Heart right ventricle (tissue), 16 donors: Measurements from ENCODE around the gene MCOLN3. TPM values are rescaled to one million over a fixed set of nuclear protein-coding genes. Genes with fewer than 3 reads are reported as not detected.
A peak's percentile ranks its signal among the peaks of the same experiment; 100 is the strongest.

Experiments used
- ATAC-seq, 8 donors: fragments of 200-7000 bp; cut with Tn5 transposase; one replicate each; pipeline ENCODE4 v1.9.1; 2020; ENCODE audit warnings: mild to moderate bottlenecking in 8 of 8, moderate library complexity in 8 of 8, moderate number of reproducible peaks in 1 of 8
- DNase-seq, 2 donors: peaks; one replicate each; pipeline ENCODE4 v3.0.0-alpha.2; 2020
- H3K27ac ChIP-seq, 10 donors: fragments of 200-600 bp; sonication (generic) in 2 of 10; one replicate each; pipeline versions ENCODE4 v1.5.0 to v1.8.0; 2020 to 2022; ENCODE audit warnings: mild to moderate bottlenecking in 3 of 10
- H3K27me3 ChIP-seq, 7 donors: fragments of 200-600 bp; one replicate each; pipeline ENCODE4 v1.8.0; 2021 to 2022; ENCODE audit warnings: mild to moderate bottlenecking in 2 of 7
- H3K36me3 ChIP-seq, 9 donors: fragments of 200-600 bp; sonication (generic) in 1 of 9; one replicate each; pipeline versions ENCODE4 v1.5.0 to v1.8.0; 2020 to 2022; ENCODE audit warnings: mild to moderate bottlenecking in 2 of 9
- H3K4me1 ChIP-seq, 9 donors: fragments of 200-600 bp; sonication (generic) in 1 of 9; one replicate each; pipeline versions ENCODE4 v1.5.0 to v1.8.0; 2020 to 2022; ENCODE audit warnings: mild to moderate bottlenecking in 4 of 9
- H3K4me3 ChIP-seq, 10 donors: fragments of 200-600 bp; sonication (generic) in 2 of 10; one replicate each; pipeline versions ENCODE4 v1.5.0 to v1.8.0; 2020 to 2022; ENCODE audit warnings: mild to moderate bottlenecking in 7 of 10, moderate library complexity in 2 of 10
- H3K9me3 ChIP-seq, 11 donors: fragments of 200-600 bp in 10 of 11; sonication (generic) in 2 of 11; one replicate each; pipeline versions ENCODE4 v1.5.0 to v1.8.0; 2013 to 2022; ENCODE audit warnings: mild to moderate bottlenecking in 2 of 11, control low read depth in 1 of 11, moderate library complexity in 1 of 11
- WGBS, 2 donors: extraction: QIAGEN DNeasy Blood & Tissue Kit; methylation state at CpG; one replicate each; pipeline ENCODE4 v1.1.7; 2013; ENCODE audit warnings: inconsistent platforms in 1 of 2; 5-methylcytosine and 5-hydroxymethylcytosine counted together
- intact Hi-C, 10 donors: fragments of 100-400 bp; cut with DNase I; formaldehyde crosslinking; loops; one replicate each; pipeline versions ENCODE4 v1.11.1 to v1.14.2; 2022
- polyA plus RNA-seq, 2 donors: library from polyadenylated mRNA; stranded (reverse); fragments of 200-250 nt; gene quantifications; one replicate each; pipeline ENCODE4 v1.2.3, GENCODE V29; 2013
- total RNA-seq, 10 donors: library from RNA; stranded (reverse); fragmentation: NEBNext Ultra II Directional in 3 of 10; extraction: Animal tissue kit (Norgen Biotek cat#: 25700) in 3 of 10; gene quantifications; one replicate each; pipeline versions ENCODE4 v1.2.1 to v1.2.4, GENCODE V29; 2021 to 2023
- TF ChIP-seq, protein P1 (sequence below), 9 donors: fragments of 200-600 bp; sonication (generic) in 2 of 9; IDR thresholded peaks; one replicate each; pipeline versions ENCODE4 v1.5.0 to v1.8.0; 2021 to 2022; ENCODE audit warnings: antibody characterized with exemption in 9 of 9, mild to moderate bottlenecking in 5 of 9, moderate library complexity in 1 of 9
- donor health status: Arrhythmogenic right ventricular cardiomyopathy.
- donor health status: ischemic (EF 13 %, LVEDD 7.1; RV severe dilation, severe dysfunction).
- donor health status: healthy with polysubstance abuse.
- donor health status: DM: no; HTN: yes; CAD: no.
- donor health status: DM: no; HTN: no; CAD: no.
- donor health status: ischemic (EF 25% LVEDD 6.9; RV normal size, moderate dysfunction).
- donor health status: ischemic (EF 25% LVEDD 5.7; RV mildly dilated, moderate dysfunction).
- donor health status: healthy.
- donor health status: DM: yes; HTN: yes; CAD: no.
- donor health status: Ischemic cardiomyopathy.
- donor health status: ischemic (EF 35%, LVEDD 5.7; RV mildly dilated, moderate dysfunction).
- donor health status: nonischemic (EF 11% LVEDD 7.7; RV severe dilation, severe dysfunction).
- donor health status: DM: yes; HTN: yes; CAD: no.
- donor health status: PGD.
- donor health status: ischemic (EF 29% LVEDD 5.4; RV normal size, mild dysfunction).
- donor health status: nonischemic (EF 23%, LVEDD 6.1; RV moderate dilation, normal function).

The MCOLN3 gene
- total and polyA plus RNA-seq, 12 donors = 0.13 to 2.7 (median 0.28) TPM; not detected in 1

DNA sequence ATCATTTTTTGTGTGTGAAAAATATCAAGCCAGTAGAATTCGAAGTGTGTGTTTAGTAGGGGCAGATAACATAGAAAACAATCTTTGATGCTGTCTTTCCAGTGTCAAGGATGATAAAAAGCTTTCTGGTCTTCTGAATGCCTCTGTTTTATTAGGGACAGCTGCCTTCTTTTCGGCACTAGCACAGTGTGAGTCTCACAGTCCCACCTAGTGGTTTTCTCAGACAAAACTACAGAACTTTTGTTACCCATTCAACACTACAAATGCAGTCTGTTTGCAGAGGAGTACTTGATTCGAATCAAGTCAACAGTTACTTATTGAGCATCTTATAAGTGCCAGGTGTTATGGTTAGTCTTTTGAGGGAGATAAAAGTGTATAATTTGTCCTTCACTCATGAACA, 30.6 kb upstream of the MCOLN3 start:
- no peaks in the 10 kb centered on the region for H3K4me1 ChIP-seq
- WGBS, 2 donors = 46 to 53% methylated on average over 3 of the region's 3 CpGs
- no peak overlapping the region for H3K27ac ChIP-seq
- TF ChIP-seq, protein P1, sequence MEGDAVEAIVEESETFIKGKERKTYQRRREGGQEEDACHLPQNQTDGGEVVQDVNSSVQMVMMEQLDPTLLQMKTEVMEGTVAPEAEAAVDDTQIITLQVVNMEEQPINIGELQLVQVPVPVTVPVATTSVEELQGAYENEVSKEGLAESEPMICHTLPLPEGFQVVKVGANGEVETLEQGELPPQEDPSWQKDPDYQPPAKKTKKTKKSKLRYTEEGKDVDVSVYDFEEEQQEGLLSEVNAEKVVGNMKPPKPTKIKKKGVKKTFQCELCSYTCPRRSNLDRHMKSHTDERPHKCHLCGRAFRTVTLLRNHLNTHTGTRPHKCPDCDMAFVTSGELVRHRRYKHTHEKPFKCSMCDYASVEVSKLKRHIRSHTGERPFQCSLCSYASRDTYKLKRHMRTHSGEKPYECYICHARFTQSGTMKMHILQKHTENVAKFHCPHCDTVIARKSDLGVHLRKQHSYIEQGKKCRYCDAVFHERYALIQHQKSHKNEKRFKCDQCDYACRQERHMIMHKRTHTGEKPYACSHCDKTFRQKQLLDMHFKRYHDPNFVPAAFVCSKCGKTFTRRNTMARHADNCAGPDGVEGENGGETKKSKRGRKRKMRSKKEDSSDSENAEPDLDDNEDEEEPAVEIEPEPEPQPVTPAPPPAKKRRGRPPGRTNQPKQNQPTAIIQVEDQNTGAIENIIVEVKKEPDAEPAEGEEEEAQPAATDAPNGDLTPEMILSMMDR (IDR thresholded peaks at IDR 0.05) = peak in 2 of 9 donors; percentile 21 to 36
- H3K27me3 ChIP-seq = no peaks in the 10 kb centered on the region
- ATAC-seq = no peak
- no peaks in the 10 kb centered on the region for H3K36me3 ChIP-seq
- no peak for DNase-seq
- intact Hi-C loops = loop anchor here in 2 of 10 donors (10.0 kb wide), 1 partner anchor 134 kb away; no protein-coding TSS in a partner anchor
- H3K4me3 ChIP-seq = no peak overlapping the region
- H3K9me3 ChIP-seq = peaks cover 0 to 18% (median 0%) of the 10 kb centered on the region in 11 donors

DNA sequence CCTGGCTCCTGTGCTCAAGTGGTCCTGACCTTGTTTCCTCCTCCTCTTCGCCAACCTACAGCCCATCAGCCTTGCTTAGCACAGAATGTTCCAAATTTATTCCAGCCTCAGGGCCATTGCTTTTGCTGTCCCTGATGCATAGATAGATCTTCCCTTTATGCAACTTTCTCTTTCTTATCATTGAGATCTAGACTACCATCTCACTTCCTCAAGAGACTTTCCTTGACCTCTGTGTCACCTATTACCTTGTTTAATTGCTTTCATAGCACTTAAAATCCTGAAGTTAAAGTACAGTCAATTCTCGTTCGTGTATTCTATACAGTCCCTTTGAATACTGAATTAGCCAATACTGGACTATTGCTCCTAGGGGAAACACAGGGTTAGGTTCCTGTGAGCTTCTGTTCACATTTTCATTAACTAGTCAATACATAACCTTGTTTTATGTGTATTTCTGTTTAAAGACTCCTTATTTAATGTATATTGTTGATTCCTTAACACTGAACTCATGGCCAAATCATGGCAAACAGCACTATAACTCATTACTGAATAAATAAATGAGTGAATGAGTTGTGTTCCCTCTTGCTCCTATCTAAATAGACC, 26.2 kb upstream of the MCOLN3 start:
- 89 to 90% methylated on average over 3 of the region's 3 CpGs for WGBS, 2 donors
- H3K4me1 ChIP-seq = no peaks in the 10 kb centered on the region
- DNase-seq (no peak), ATAC-seq (no peak)
- H3K27me3 ChIP-seq = no peaks in the 10 kb centered on the region
- H3K4me3 ChIP-seq = no peak overlapping the region
- no peak overlapping the region for H3K27ac ChIP-seq
- intact Hi-C loops = loop anchor here in 2 of 10 donors (10.0 kb wide), 1 partner anchor 130 kb away; no protein-coding TSS in a partner anchor
- TF ChIP-seq, protein P1 (IDR thresholded peaks at IDR 0.05) = no peak
- H3K36me3 ChIP-seq = no peaks in the 10 kb centered on the region
- H3K9me3 ChIP-seq = peaks cover 0 to 18% (median 0%) of the 10 kb centered on the region in 11 donors

DNA sequence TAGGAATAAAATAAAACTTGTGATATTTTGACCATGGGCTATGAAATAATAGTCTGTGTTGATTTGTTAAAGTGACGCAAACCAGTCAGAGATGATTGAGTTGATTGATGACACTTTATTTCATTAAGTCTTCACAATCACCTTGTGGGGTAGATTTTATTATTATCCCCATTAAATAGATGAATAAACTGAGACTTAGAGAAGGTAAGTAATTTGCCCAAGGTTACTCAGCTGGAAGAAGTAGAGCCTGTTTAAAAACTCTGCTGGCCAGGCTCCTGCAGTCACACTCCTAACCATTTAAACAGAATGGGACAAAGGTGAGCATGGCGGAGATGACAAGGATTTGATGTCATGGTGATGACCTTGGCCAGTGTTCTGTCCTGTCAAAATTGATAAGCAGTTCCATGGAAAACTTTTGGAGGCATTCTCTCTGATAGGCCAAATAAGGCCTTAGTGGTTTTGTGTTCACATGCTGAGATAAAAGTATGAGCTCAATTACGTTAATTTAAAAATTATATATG, 22.7 kb upstream of the MCOLN3 start:
- 87 to 94% methylated on average over 3 of the region's 3 CpGs for WGBS, 2 donors
- ATAC-seq = no peak
- TF ChIP-seq, protein P1 (IDR thresholded peaks at IDR 0.05) = no peak

DNA sequence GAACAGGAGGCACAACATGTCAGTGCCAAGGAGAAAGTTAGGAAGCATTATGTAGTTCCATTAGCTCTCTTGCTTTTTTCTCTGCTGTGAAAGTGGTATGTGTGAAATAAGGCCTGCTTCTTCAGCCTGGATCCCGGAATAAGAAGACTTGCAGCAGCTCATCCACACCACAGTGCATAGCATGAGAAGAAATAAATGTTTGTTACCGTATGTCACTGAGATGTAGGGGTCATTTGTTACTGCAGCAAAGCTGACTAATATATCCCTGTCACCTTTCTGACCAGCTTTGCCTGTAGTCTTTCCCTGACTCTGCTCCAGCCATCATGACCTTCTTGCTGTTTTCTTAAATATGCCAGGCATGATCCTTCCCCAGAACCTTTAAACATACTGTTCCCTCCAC, 20.5 kb upstream of the MCOLN3 start:
- ATAC-seq (no peak), DNase-seq (no peak)
- H3K27me3 ChIP-seq = no peaks in the 10 kb centered on the region
- WGBS, 2 donors = 91 to 94% methylated on average over 2 of the region's 2 CpGs
- TF ChIP-seq, protein P1 (IDR thresholded peaks at IDR 0.05) = no peak
- H3K27ac ChIP-seq = no peak overlapping the region
- H3K9me3 ChIP-seq = no peaks in the 10 kb centered on the region
- no peak overlapping the region for H3K4me3 ChIP-seq
- H3K36me3 ChIP-seq = no peaks in the 10 kb centered on the region
- no peaks in the 10 kb centered on the region for H3K4me1 ChIP-seq
- intact Hi-C loops = loop anchor here in 2 of 10 donors (10.0 kb wide), 1 partner anchor 124 kb away; no protein-coding TSS in a partner anchor

More for the DNA sequence above, 22.7 kb upstream of the MCOLN3 start:
- Histone ChIP-seq H3K36me3 (no peaks in the 10 kb centered on the region), H3K27ac (no peak overlapping the region), H3K4me3 (no peak overlapping the region), H3K9me3 (peaks cover 0 to 10% (median 0%) of the 10 kb centered on the region in 11 donors), H3K27me3 (no peaks in the 10 kb centered on the region), H3K4me1 (no peaks in the 10 kb centered on the region)
- DNase-seq = no peak
- intact Hi-C loops = loop anchor here in 2 of 10 donors (10.0 kb wide), 1 partner anchor 126 kb away; no protein-coding TSS in a partner anchor
